ENCODE measurements around the gene ENTPD8. TPM values are rescaled to one million over a fixed set of nuclear protein-coding genes. Genes with fewer than 3 reads are reported as not detected.

ENTPD8 gene
- total and polyA plus RNA-seq, 2 of the 13 experiments (the other 11 are each of a cell fraction or from before 2014, with no cell fraction given), result 0.26 to 0.44 TPM

GRCh38 chr9:137387891-137388560, 53.1 kb downstream of the ENTPD8 start (continued):
- TF ChIP-seq ZNF609 (CRISPR knock-in tag; IDR thresholded peaks at IDR 0.05; ENCODE audit: borderline replicate concordance) (0 out of 2 replicates have a peak, but pooled peaks have one; percentile 31), MXD4 (CRISPR knock-in tag; IDR thresholded peaks at IDR 0.05) (no peak), TAF15 (IDR thresholded peaks at IDR 0.05; ENCODE audit: low read depth, low read length, poor library complexity, severe bottlenecking) (no peak), ZNF784 (CRISPR knock-in tag; IDR thresholded peaks at IDR 0.05; ENCODE audit: borderline replicate concordance) (no peak), FOXO4 (CRISPR knock-in tag; conservative IDR thresholded peaks at IDR 0.05) (no peak), NBN (conservative IDR thresholded peaks at IDR 0.05) (no peak), ZNF510 (CRISPR knock-in tag; IDR thresholded peaks at IDR 0.05; ENCODE audit: low read depth) (0 out of 2 replicates have a peak, but pooled peaks have one; percentile 29), KLF13 (CRISPR knock-in tag; IDR thresholded peaks at IDR 0.05) (no peak), ZFP82 (CRISPR knock-in tag; IDR thresholded peaks at IDR 0.05; ENCODE audit: borderline replicate concordance) (no peak), RXRA (CRISPR knock-in tag; IDR thresholded peaks at IDR 0.05) (peak; percentile 16; the same call in 1 of the 2 replicates), SAP130 (CRISPR knock-in tag; IDR thresholded peaks at IDR 0.05; ENCODE audit: low read depth) (no peak), SALL1 (CRISPR knock-in tag; IDR thresholded peaks at IDR 0.05) (peak; percentile 56), MEIS2 (CRISPR knock-in tag; IDR thresholded peaks at IDR 0.05) (no peak), ZNF367 (CRISPR knock-in tag; IDR thresholded peaks at IDR 0.05; ENCODE audit: borderline replicate concordance) (no peak), PATZ1 (CRISPR knock-in tag; IDR thresholded peaks at IDR 0.05) (peak; percentile 81), HNF4A (CRISPR knock-in tag; IDR thresholded peaks at IDR 0.05) (peak; percentile 90), ESRRA (CRISPR knock-in tag; IDR thresholded peaks at IDR 0.05; ENCODE audit: low read depth) (peak; percentile 68; the same call in 1 of the 2 replicates), BCL3 (CRISPR knock-in tag; IDR thresholded peaks at IDR 0.05) (no peak)
